Stimulated activated CD4-positive, alpha-beta T cell treated with anti-CD3 and anti-CD28 coated beads, Interleukin-1b, Interleukin-23, amount 100 ng/mL, for 4 hours (primary cell): ENCODE measurements around the gene CHN2.

Source experiments
- DNase-seq, 2 donors: peaks; one replicate each; pipeline ENCODE4 v3.0.0-alpha.2; 2020; ENCODE audit warnings: low read depth in 2 of 2

CHN2 gene

GRCh38 chr7:29282819-29283414, 88.3 kb downstream of the CHN2 start:
- DNase-seq: no peak

GRCh38 chr7:29284696-29285443, 90.3 kb downstream of the CHN2 start:
- no peak for DNase-seq

DNA sequence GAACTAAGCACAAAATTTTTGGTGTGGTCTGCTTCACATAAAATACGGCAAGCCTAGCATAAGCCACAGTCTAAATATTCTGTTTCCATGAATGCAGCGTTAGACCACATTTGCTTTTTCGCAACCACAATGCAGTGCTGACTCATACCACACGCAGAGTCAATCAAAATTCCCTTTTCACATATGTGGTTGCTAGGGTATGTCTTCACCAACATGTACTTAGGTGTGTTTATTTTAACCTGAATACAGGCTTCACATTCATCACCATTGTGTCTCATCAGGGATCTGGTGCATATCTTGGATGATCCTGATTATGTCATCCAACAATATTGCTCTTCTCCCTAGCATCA, 90.8 kb downstream of the CHN2 start:
- no peak for DNase-seq

DNA sequence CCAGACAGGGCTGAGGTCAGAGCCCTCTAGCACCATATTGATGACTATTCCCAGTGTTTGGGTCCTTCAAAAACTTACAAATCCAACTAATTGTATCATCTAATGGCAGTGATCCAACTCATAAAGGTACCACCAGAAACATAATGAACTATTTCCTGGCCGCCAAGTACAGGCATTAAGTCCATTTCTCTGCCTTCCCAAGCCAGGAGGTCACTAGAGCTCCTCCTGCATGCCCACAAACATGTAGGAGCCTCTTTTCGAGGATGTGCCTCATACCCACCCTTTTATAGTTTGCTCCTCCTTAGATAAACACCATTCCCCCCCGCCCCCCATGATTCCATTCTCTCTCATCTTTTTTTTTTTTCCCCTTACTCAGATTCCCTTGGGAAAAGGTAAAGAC, 91.3 kb downstream of the CHN2 start:
- DNase-seq: no peak

DNA sequence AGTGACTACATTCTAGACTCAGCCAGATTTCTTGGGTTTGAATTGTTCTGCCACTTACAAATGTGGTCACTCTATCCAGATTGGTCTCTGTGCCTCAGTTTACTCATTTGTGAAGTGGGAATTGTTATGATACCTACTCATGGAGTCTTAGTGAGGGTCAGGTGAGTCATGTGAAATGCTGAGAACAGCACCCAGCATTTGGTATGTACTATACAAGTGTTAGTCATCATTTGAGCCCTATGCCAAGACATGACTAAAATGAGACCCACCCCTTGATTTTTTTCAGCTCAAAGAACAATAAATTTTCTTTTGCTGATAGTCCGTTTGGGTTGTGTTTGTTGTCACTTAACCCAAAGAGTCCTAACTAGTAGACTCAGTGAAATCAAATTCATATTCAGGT, 92.8 kb downstream of the CHN2 start:
- DNase-seq: no peak

- no peak for DNase-seq
Observed at GRCh38 chr7:29288181-29289091, 93.9 kb downstream of the CHN2 start.

DNA sequence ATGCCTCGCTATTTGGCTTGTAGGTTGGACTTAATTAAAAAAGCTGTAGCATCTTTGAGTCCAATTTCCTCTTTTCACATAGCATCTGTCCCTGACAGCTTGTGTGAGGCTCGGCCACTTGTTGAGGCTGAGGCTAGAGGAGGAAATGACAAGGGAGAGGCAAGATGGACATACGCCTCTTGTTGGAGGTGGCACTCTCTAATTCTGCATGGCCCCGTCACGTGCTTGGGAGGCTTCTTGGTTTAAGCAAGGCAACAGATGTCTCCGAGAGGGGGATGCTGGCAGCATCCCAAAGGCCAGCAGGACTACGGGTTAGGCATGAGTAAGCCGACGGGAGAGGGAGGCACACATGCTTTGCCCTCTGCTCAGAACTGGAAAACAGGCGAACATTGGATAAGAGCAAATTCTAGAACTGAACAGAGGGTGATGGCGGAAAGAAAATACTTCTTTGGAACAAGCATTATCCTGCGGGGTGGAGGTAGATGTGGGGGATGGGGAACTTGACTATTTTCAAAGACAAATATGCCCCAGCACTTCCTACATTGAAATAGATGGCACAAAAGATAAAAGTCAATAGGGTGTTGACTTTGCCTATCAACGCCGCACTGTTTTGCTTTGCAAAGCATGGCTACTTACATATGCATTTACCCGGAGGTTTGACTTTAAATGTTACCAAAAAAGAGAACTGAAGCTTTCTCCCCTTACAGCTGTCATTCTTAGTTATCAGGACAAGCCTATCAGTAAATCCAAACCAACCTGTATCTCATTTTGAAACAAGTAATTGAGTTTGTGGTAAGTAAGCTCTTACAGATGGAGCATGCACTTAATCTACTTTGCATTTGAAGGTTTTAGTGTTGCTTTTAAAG, 94.8 kb downstream of the CHN2 start:
- no peak for DNase-seq

GRCh38 chr7:29290829-29291228, 96.3 kb downstream of the CHN2 start:
- no peak for DNase-seq

DNA sequence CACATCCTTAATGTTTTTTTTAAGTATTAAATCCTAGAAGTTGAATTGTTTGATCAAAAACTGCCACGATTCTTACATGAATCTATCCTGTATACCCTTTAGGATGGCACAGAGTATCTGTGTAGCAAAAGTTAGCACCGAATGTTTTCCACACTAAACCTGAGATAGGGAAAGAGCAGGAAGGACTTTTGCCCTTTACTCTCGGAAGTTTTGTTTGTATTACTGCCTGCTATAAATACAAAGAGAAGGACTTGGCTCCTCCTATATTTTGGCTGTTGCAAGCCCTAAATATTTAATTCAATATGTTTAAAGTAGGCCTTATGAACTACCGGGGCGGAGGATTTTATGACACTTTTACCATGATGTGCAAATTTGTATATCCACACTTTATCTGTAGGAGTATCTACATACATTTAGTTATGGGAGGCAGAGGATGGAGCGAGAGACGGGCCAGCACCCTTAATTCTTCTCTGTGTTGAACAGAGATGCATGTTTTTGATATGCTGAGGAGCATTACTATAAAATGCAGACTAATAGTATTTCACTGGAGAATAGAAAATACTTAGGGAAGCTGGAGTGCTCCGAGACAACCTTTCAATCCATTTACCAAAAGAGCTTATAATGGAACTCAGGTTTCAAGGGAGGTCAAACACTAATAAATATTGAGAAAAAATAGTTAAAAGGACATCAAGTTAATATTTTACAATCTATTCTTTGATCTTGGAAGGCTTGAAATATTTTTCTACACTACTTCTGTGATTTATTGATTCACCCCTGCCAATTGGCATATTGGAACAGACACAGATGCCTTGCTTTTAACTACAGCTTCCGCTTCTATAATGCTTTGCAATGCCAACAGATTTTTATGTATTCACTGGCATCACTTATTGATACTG, 97.4 kb downstream of the CHN2 start:
- DNase-seq: no peak

DNA sequence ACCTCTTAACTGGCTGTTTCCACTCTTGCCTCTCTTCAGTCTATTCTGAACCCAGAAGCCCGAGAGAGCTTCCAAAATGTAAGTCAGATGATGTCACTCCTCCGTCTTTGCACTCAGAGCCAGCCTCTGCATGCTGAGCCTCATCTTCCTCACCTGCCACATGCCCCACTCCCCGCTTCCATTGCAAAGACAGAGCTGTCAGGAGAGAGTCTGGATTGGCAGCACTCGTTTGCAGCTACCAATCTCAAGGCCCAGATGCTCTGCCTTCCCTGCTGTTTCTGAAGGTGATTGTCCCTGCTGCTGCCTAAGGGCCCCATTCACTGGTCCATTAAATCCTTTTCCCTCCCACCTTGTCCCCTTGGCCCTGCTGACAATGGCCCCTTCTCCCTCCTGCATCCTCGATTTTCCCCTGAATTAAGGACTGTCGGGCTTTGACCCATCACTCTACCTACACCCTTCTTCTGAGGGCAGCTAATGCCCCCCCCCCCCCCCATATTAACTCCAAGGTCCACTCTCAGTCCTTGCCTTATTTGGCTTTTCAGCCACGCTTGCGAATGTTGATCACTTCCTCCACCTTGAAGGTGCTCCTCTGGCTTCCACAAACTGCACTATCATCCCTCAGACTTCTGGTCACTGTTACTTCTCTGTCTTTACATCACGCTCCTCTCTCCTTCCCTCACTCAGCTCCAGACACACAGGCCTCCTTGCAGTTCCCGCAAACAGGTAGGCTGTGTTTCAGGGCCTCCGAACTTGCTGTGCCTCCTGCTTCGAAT, 98.5 kb downstream of the CHN2 start:
- DNase-seq: no peak

DNA sequence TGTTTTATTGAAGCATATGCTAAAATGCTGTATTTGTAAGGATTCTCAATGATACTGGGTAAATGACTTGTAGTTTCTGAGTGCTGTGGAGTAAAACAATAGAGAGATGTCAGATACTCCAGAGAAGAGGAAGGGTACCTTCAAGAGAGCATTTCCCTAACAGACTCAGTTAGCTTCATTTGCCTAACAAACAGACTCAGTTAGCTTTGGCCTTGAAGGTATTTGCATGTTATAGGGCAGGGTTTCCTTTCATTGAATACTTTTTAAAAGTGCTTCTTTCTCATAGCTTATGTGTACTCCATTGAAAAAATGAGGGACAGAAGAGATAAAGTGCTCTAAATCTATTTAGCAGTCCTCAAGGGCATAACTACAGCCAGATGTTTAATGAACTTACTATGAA, 101.8 kb downstream of the CHN2 start:
- DNase-seq: no peak

DNA sequence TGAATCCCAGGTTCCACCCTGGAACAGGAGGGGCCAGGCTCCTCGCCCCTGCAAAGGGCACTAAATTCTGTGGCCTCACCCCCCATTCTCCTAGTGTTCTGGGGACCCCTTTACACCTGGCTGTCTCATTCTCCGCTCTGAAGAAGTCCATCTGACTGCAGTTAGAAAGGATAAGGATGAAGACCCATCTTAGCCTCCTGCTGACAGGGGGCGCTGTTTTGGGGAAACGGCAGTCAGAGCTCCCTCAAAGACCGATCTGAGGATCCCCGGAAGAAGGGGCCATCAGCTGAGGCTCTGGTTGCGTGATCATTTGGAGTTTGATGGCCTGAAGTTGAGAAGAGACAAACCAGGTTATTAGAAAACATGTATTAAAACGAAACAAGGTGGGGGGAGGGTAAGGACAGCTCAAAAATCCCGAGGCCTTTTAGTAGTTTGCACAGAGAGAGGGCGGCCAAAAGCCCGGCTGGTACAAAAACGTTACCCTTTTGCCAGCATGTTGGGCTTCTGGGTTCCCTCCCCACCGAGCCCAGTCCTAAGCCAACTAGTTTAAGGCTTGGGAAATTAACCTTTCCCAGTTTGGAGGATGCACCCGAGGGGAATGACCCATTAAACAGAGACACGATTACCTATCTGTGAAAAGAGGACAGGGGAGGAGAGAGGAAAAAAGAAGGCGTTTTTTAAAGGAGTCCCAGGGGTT, 102.8 kb downstream of the CHN2 start:
- no peak for DNase-seq

DNA sequence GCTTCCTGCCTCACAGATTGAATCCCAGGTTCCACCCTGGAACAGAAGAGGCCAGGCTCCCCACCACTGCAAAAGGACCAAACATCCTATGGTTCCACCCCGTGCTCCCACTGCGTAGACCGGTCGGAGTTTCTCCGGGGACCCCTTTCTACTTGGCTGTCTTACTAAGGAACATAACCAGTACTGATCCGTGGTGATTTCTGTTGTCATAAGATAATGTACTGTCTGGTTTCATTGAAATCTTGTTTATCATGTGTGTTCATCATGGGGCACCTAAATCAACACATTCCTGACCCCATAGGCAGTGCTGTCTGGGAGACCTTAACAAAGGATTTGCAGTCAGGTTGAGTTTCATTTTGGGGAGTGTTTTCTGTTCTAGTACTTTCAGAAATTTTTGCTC, 104.5 kb downstream of the CHN2 start:
- DNase-seq: no peak

DNA sequence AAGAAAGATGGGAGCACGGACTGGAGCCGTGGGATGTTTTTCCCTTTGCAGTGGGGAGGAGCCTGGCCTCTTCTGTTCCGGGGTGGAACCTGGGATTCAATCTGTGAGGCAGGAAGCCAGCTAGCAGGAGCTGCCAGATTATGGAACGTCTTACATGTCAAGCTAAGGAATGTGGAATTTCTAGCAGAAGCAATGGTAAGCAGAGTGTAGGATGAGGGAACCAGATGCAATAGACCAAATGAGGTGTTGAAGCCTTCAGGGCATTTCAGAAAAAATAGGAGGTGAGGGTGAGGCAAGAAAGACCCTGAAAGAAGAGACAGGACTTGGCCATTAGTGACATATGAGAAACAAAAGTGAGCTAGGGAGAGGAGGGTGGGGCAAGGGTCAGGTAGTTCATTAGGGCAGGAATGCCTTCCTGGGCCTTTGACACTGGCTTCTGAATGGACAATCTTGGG, 105.5 kb downstream of the CHN2 start:
- no peak for DNase-seq

DNA sequence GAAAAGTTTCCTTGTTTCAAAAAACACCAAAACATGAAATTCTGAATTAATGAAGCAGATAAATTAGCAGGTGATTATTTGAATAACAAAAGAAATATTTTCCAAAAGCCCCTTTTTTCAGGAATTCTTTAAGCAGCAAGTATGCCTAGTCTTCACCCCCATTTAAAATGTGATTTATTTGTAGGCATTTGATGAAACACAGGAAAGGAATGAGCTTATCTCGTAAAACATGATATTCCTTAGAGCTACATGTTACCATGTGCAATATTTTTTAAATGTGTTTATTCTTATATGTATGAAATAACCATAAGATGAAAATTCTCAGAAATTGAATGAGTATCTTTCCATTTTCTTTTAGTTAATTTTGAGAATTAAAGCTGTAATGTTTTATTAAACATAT, 106.1 kb downstream of the CHN2 start:
- no peak for DNase-seq

DNA sequence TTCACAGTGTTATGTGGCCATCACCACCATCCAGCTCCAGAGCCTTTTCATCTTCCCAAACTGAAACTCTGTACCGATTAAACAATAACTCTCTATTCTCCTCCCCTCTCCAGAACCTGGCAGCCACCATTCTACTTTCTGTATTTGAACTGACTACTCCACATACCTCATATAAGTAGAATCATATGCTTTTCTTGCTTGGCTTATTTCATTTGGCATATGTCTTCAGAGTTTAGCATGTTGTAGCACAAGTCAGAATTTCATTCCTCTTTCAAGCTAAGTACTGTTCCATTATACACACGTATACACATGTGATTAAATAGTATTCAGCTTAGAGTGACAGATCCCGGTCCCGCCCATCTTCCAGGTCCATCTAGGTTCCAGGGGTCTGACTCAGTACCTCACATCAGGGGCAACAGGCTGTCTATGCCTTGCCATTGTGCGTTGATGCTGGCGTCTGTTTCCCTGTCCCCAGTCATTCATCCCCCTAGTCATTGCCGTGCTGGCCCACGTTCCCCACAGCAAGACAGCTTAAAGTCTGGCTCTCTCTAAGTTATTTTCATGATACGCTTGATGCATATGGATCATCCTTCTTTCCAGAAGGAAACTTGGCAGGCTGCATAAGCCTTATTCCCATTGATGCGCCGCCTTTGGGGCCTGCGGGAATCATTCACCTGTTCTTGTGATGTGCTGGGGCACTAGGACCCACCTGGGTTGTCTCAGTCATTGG, 108.3 kb downstream of the CHN2 start:
- DNase-seq: no peak

DNA sequence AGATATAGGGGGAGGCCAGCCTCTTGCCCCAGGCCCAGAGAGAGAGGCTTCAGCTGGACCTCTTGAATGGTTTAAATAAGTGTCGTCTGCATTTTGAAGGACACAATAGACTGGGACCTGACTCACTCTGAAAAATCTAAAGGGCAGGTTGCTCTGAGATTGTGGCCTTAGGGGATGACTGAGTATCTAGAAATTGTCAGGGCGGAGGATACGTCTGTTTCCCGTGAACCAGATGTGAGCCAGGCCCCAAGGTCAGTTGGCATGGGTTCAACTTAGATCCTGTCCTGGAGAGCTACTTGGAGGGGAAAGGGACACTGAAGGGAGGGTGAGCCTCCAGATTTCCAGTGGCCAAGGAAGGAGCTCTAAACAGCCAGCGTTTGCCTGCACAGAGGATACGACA, 110.2 kb downstream of the CHN2 start:
- DNase-seq: no peak

DNA sequence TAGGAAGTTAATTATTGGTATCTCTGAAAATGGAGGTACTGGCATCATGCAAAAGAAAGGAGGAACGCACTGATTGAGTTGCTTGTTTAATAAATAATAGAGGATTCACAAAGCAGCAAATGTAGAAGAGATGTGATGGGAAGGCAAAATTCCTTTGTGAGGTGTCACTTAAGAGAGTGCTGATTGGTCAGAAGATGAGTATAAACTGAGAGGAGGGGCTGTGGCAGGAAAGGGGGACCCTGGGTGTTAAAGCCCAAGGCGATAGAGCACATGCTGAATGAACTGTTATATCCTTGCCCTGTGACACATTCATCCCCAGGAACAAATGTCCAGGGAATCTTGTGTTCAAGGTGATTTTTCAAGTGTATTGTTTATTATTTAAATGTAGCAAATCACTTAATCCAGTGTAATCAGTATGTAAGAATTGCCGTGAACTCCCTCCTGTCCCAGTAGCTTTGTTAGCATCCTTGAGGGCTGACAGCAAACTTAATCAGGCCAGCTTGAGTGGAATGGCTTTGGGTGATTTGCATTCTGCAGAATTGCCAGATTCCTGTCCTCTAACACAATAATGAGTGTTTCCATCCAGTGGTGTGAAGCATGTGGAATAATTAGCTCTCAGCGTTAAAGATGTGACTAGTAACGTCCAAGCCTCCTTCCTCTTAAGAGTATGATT, 111.9 kb downstream of the CHN2 start:
- DNase-seq: no peak
